Lung (tissue), 12 donors: ENCODE measurements around the gene WDR90. TPM values are rescaled to one million over a fixed set of nuclear protein-coding genes. Genes with fewer than 3 reads are reported as not detected.

Experiments used
- ATAC-seq: fragments of 200-7000 bp; cut with Tn5 transposase; one replicate; pipeline ENCODE4 v1.9.1; 2020; ENCODE audit warnings: moderate number of reproducible peaks; ENCODE audit not compliant: insufficient read depth, low FRiP score
- DNase-seq, 3 donors: peaks; one replicate each; pipeline ENCODE4 v3.0.0-alpha.2; 2013 to 2017
- H3K27ac ChIP-seq, 2 donors: one replicate each; pipeline ENCODE4 v1.5.1; 2013; ENCODE audit warnings: mild to moderate bottlenecking in 2 of 2, moderate library complexity in 2 of 2, control low read depth in 1 of 2, inconsistent platforms in 1 of 2, low read depth in 1 of 2, low read length in 1 of 2
- H3K27me3 ChIP-seq, 3 donors: one replicate each; pipeline ENCODE4 v1.5.1; 2013; ENCODE audit warnings: low read length in 2 of 3; ENCODE audit not compliant: control insufficient read depth in 3 of 3, insufficient read depth in 3 of 3
- H3K36me3 ChIP-seq, 4 donors: one replicate each; pipeline ENCODE4 v1.5.1; 2013; ENCODE audit warnings: low read length in 4 of 4, mild to moderate bottlenecking in 1 of 4, moderate library complexity in 1 of 4; ENCODE audit not compliant: control insufficient read depth in 4 of 4, insufficient read depth in 4 of 4
- H3K4me1 ChIP-seq, 5 donors: one replicate each; pipeline ENCODE4 v1.5.1; 2013; ENCODE audit warnings: low read length in 5 of 5, mild to moderate bottlenecking in 2 of 5, moderate library complexity in 1 of 5; ENCODE audit not compliant: control insufficient read depth in 5 of 5, insufficient read depth in 5 of 5
- H3K4me3 ChIP-seq: one replicate; pipeline ENCODE4 v1.5.1; 2013; ENCODE audit warnings: mild to moderate bottlenecking, control low read depth, moderate library complexity
- H3K9ac ChIP-seq, 2 donors: one replicate each; pipeline ENCODE4 v1.5.1; 2013; ENCODE audit warnings: low read length in 2 of 2, control low read depth in 1 of 2; ENCODE audit not compliant: insufficient read depth in 1 of 2
- H3K9me3 ChIP-seq, 4 donors: one replicate each; pipeline ENCODE4 v1.5.1; 2013; ENCODE audit warnings: low read length in 3 of 4, mild to moderate bottlenecking in 1 of 4, moderate library complexity in 1 of 4; ENCODE audit not compliant: control insufficient read depth in 4 of 4, insufficient read depth in 3 of 4
- WGBS, 2 donors: extraction: QIAGEN DNeasy Blood & Tissue Kit; methylation state at CpG; one replicate each; pipeline ENCODE4 v1.1.7; 2013; 5-methylcytosine and 5-hydroxymethylcytosine counted together
- polyA plus RNA-seq, 2 donors: library from polyadenylated mRNA; stranded (reverse); fragments of 200-250 nt; gene quantifications; one replicate each; pipeline ENCODE4 v1.2.1, GENCODE V29; 2013
- total RNA-seq, 2 donors: library from RNA; depleted of rRNA in 1 of 2; stranded (reverse); fragments of >200 nt in 1 of 2; gene quantifications; one replicate each; pipeline ENCODE4 v1.2.1, GENCODE V29; 2014 to 2021
- TF ChIP-seq, protein P1 (sequence below): IDR thresholded peaks from 2 replicates; pipeline ENCODE4 v1.5.1; 2012; ENCODE audit warnings: mild to moderate bottlenecking; ENCODE audit errors: control extremely low read depth, extremely low read depth
- donor health status: control.
- donor health status: control.
- donor health status: Bipolar disorder and iron deficiency.
- donor health status: healthy.
- donor health status: DM: yes; HTN: yes; CAD: no.

WDR90 gene
- total and polyA plus RNA-seq, 4 donors: 18.6 to 74.2 (median 27.9) TPM

DNA sequence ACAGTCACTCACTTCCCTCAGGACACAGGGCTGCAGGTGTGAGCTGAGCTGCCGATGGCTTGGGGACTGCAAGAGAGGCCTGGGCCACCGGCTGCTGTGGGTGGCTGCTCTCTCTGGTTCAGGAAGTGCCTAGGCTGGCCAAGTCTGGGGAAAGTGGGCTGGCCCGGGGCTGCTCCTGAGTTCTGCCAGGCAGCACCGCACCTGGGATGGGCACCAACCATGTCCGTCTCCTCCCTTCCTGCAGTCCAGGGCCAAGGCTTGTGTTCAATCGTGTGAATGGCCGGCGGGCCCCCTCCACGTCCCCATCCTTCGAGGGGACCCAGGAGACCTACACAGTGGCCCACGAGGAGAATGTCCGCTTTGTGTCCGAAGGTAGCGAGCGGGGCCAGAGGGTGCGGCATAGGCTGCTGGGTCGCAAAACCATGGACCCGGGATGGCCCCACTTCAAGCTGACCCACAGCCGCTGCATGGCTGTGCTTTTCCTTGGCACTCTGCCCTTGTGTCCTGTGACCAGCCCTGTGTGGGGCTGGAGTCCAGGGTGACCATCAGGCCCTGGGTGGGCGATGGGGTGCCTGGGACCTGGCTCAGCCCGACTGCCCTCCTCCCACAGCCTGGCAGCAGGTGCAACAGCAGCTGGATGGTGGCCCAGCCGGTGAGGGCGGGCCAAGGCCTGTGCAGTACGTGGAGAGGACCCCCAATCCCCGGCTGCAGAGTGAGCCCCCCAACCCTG lies 1.8 kb upstream of the WDR90 start:
- H3K9ac ChIP-seq: no peak overlapping the region
- no peaks in the 10 kb centered on the region for H3K9me3 ChIP-seq
- H3K36me3 ChIP-seq: peaks cover 0 to 7% (median under 1%) of the 10 kb centered on the region in 4 donors
- H3K4me1 ChIP-seq: peaks cover 0 to 30% (median 8%) of the 10 kb centered on the region in 5 donors
- WGBS, 2 donors: 85 to 86% methylated on average over 25 of the region's 25 CpGs
- no peak for DNase-seq
- peaks cover 0 to 3% (median 0%) of the 10 kb centered on the region in 3 donors for H3K27me3 ChIP-seq
- TF ChIP-seq, protein P1, sequence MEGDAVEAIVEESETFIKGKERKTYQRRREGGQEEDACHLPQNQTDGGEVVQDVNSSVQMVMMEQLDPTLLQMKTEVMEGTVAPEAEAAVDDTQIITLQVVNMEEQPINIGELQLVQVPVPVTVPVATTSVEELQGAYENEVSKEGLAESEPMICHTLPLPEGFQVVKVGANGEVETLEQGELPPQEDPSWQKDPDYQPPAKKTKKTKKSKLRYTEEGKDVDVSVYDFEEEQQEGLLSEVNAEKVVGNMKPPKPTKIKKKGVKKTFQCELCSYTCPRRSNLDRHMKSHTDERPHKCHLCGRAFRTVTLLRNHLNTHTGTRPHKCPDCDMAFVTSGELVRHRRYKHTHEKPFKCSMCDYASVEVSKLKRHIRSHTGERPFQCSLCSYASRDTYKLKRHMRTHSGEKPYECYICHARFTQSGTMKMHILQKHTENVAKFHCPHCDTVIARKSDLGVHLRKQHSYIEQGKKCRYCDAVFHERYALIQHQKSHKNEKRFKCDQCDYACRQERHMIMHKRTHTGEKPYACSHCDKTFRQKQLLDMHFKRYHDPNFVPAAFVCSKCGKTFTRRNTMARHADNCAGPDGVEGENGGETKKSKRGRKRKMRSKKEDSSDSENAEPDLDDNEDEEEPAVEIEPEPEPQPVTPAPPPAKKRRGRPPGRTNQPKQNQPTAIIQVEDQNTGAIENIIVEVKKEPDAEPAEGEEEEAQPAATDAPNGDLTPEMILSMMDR: no peak
- peak overlapping the region in 1 of 2 donors; percentile 20 for H3K27ac ChIP-seq
- no peak overlapping the region for H3K4me3 ChIP-seq
- no peak for ATAC-seq

DNA sequence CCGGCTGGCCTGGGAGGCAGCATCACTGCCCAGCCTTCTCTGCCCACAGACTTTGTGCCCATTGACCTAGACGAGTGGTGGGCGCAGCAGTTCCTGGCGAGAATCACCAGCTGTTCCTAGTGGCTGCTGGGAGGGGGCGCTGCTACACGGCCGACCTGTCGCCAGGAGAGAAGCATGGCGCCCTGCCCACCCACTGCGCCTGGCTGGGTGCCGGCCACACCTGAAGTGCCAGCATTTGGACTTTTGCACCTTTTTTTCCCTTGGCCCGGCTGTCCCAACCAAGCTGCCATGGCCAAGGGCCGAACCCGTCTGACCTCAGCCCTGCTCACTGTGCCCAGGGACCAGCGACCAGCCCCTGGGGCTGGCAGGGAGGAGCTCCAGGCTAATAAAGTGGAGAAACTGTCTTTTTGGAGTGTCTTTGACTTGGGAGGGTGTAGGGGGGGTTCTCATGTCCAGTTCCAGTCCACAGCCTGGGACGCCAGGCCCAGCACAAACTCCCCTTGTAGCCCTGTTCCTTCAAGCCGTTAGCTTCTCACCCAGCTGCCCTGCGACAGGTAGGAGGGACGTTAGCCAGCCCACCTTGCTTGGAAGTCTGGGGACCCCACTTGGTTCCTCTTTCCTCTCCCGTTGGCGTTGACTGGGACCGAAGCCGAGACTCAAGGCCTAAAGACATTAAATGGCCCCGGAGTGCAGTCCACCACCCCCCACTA lies 939 bp upstream of the WDR90 start:
- WGBS, 2 donors: 27 to 32% methylated on average over 24 of the region's 24 CpGs
- TF ChIP-seq, protein P1: no peak
- H3K4me1 ChIP-seq: peaks cover 0 to 21% (median 8%) of the 10 kb centered on the region in 5 donors
- H3K36me3 ChIP-seq: peaks cover 0 to 7% (median under 1%) of the 10 kb centered on the region in 4 donors
- H3K27ac ChIP-seq: peak overlapping the region; percentile 83 to 94
- no peak for ATAC-seq
- H3K27me3 ChIP-seq: peaks cover 0 to 1% (median 0%) of the 10 kb centered on the region in 3 donors
- DNase-seq: no peak
- H3K4me3 ChIP-seq: peak overlapping the region; percentile 72
- peak overlapping the region; percentile 73 to 78 for H3K9ac ChIP-seq
- H3K9me3 ChIP-seq: no peaks in the 10 kb centered on the region

DNA sequence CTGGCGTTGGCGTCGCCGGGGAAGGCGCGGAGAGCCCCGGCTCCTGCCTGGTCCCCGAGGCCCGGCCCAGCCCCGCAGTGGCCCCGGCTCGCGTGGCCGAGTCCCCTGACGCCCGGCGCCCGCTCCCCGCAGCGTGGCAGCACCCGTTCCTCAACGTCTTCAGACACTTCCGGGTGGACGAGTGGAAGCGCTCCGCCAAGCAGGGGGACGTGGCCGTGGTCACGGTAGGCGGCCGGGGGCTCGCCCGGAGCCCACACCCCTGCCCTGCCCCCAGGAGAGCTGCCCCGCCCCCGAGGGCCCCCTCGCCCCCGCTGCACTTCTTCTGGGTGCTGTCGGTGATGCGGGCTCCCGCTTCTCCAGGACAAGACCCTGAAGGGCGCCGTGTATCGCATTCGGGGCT lies 466 bp downstream of the WDR90 start:
- no peak for ATAC-seq
- Histone ChIP-seq H3K27me3 (no peaks in the 10 kb centered on the region), H3K4me1 (peaks cover 0 to 19% (median 8%) of the 10 kb centered on the region in 5 donors)

More for the DNA sequence above, 466 bp downstream of the WDR90 start:
- 1 to 3% methylated on average over 38 to 44 of the region's 44 CpGs for WGBS, 2 donors
- H3K4me3 ChIP-seq: peak overlapping the region; percentile 72
- DNase-seq: no peak
- no peaks in the 10 kb centered on the region for H3K9me3 ChIP-seq
- H3K9ac ChIP-seq: no peak overlapping the region
- TF ChIP-seq, protein P1: no peak
- peak overlapping the region; percentile 83 to 94 for H3K27ac ChIP-seq
- peaks cover 0 to 7% (median 2%) of the 10 kb centered on the region in 4 donors for H3K36me3 ChIP-seq
